Calu3 (cell line): ENCODE measurements around the gene ADSS1. TPM values are rescaled to one million over a fixed set of nuclear protein-coding genes. Genes with fewer than 3 reads are reported as not detected.

ENCODE experiments used
- BruUV-seq: library from RNA; stranded (reverse); fragments of 400-500 nt; replicated peaks from 2 replicates; lab custom pipeline; 2021; lab: Mats Ljungman, UMichigan
- CTCF ChIA-PET: fragments of 300-600 bp; sonication (Branson Sonifier 250); formaldehyde crosslinking; loops from one replicate; lab custom pipeline; 2022; ENCODE audit warnings: antibody characterized with exemption; lab: Charles Lee
- DNase-seq: peaks from one replicate; pipeline ENCODE4 v3.0.0; 2022
- H3K27ac Mint-ChIP-seq: one replicate; pipeline ENCODE4 v1.8.0; 2022; ENCODE audit warnings: mixed read lengths; ENCODE audit not compliant: unreplicated experiment
- H3K27me3 Mint-ChIP-seq: one replicate; pipeline ENCODE4 v1.8.0; 2022; ENCODE audit warnings: mixed read lengths; ENCODE audit not compliant: unreplicated experiment
- H3K36me3 Mint-ChIP-seq: one replicate; pipeline ENCODE4 v1.8.0; 2022; ENCODE audit warnings: mild to moderate bottlenecking, moderate library complexity, mixed read lengths; ENCODE audit not compliant: insufficient read depth, unreplicated experiment
- H3K4me1 Mint-ChIP-seq: one replicate; pipeline ENCODE4 v1.8.0; 2022; ENCODE audit warnings: mild to moderate bottlenecking, low read depth, mixed read lengths; ENCODE audit not compliant: unreplicated experiment
- H3K4me3 Mint-ChIP-seq: one replicate; pipeline ENCODE4 v1.8.0; 2022; ENCODE audit warnings: mild to moderate bottlenecking, low read depth, moderate library complexity, mixed read lengths; ENCODE audit not compliant: unreplicated experiment
- H3K9me3 Mint-ChIP-seq: one replicate; pipeline ENCODE4 v1.8.0; 2022; ENCODE audit warnings: low read depth, mixed read lengths; ENCODE audit not compliant: unreplicated experiment
- CTCF ChIP-seq: fragments of 200-600 bp; IDR thresholded peaks from one replicate; pipeline ENCODE4 v1.8.0; 2022; ENCODE audit warnings: antibody characterized with exemption; ENCODE audit not compliant: unreplicated experiment
- intact Hi-C: fragments of 100-400 bp; cut with micrococcal nuclease; formaldehyde crosslinking; loops from one replicate; pipeline ENCODE4 v1.10.0; 2022; ENCODE audit not compliant: unreplicated experiment
- total RNA-seq: library from RNA; stranded (reverse); gene quantifications from 2 replicates; pipeline ENCODE4 v1.2.3, GENCODE V29; 2022

The ADSS1 gene
- total RNA-seq, 1 experiment from 2014 or later, result 8.6 TPM

- TF ChIP-seq CTCF, result no peak
- H3K4me1 Mint-ChIP-seq, result no peaks in the 10 kb centered on the region
Observed at GRCh38 chr14:104770072-104770579, 46.1 kb downstream of the ADSS1 start.

GRCh38 chr14:104770851-104771272 is 46.8 kb downstream of the ADSS1 start:
- H3K36me3 Mint-ChIP-seq, result peaks cover 35% of the 10 kb centered on the region
- CTCF ChIA-PET, result interaction anchor here (1.1 kb wide), 1 partner anchor 50 kb away, joined by 6 read pairs; no protein-coding TSS in a partner anchor
- no TSS peak for BruUV-seq
- no peaks in the 10 kb centered on the region for H3K4me1 Mint-ChIP-seq
- intact Hi-C loops, result no loop called here
- no peak for DNase-seq
- no peak overlapping the region for H3K4me3 Mint-ChIP-seq
- no peaks in the 10 kb centered on the region for H3K9me3 Mint-ChIP-seq
- H3K27ac Mint-ChIP-seq, result no peak overlapping the region
- peak; percentile 44 for TF ChIP-seq CTCF
- no peaks in the 10 kb centered on the region for H3K27me3 Mint-ChIP-seq

More at GRCh38 chr14:104770072-104770579, 46.1 kb downstream of the ADSS1 start:
- no peak for DNase-seq
- intact Hi-C loops, result no loop called here
- no peaks in the 10 kb centered on the region for H3K27me3 Mint-ChIP-seq
- H3K4me3 Mint-ChIP-seq, result no peak overlapping the region
- H3K9me3 Mint-ChIP-seq, result no peaks in the 10 kb centered on the region
- no TSS peak for BruUV-seq
- CTCF ChIA-PET, result interaction anchor here (1.1 kb wide), 1 partner anchor 50 kb away, joined by 6 read pairs; no protein-coding TSS in a partner anchor
- no peak overlapping the region for H3K27ac Mint-ChIP-seq
- H3K36me3 Mint-ChIP-seq, result peaks cover 35% of the 10 kb centered on the region

GRCh38 chr14:104771374-104771773 is 47.3 kb downstream of the ADSS1 start:
- H3K4me3 Mint-ChIP-seq, result no peak overlapping the region
- H3K36me3 Mint-ChIP-seq, result peaks cover 35% of the 10 kb centered on the region
- DNase-seq, result no peak
- intact Hi-C loops, result no loop called here
- BruUV-seq, result no TSS peak
- H3K9me3 Mint-ChIP-seq, result no peaks in the 10 kb centered on the region
- TF ChIP-seq CTCF, result no peak
- CTCF ChIA-PET, result no interaction called here
- H3K4me1 Mint-ChIP-seq, result no peaks in the 10 kb centered on the region
- no peaks in the 10 kb centered on the region for H3K27me3 Mint-ChIP-seq
- no peak overlapping the region for H3K27ac Mint-ChIP-seq

GRCh38 chr14:104771918-104772706 is 48.1 kb downstream of the ADSS1 start:
- Mint-ChIP-seq H3K27me3 (no peaks in the 10 kb centered on the region), H3K4me3 (no peak overlapping the region), H3K36me3 (peaks cover 40% of the 10 kb centered on the region), H3K27ac (no peak overlapping the region), H3K4me1 (no peaks in the 10 kb centered on the region), H3K9me3 (no peaks in the 10 kb centered on the region)
- BruUV-seq, result no TSS peak
- CTCF ChIA-PET, result interaction anchor here (0.7 kb wide), 1 partner anchor 318 kb away, joined by 3 read pairs; no protein-coding TSS in a partner anchor
- DNase-seq, result no peak
- intact Hi-C loops, result no loop called here
- TF ChIP-seq CTCF, result no peak
